K562 (cell line): ENCODE data around the gene GRIA4. TPM values are rescaled to one million over a fixed set of nuclear protein-coding genes. Genes with fewer than 3 reads are reported as not detected.

Experiments used
- ATAC-seq: fragments of 200-7000 bp; cut with Tn5 transposase; 3 replicates; pipeline ENCODE4 v1.9.1; 2020; ENCODE audit warnings: moderate library complexity
- BruUV-seq: library from RNA; stranded (reverse); fragments of 400-500 nt; replicated peaks from 2 replicates; lab custom pipeline; 2021; lab: Mats Ljungman, UMichigan
- CTCF ChIA-PET: fragments of 300-600 bp; formaldehyde crosslinking; extraction: SDS; loops from one replicate; lab custom pipeline; 2021; ENCODE audit warnings: low intra/inter-chr PET ratio; lab: Yijun Ruan, JAX
- POLR2A ChIA-PET: fragments of 300-600, 350-650 bp; sonication (Branson Sonifier 250); formaldehyde crosslinking; extraction: SDS; loops from one replicate; lab custom pipeline; 2021; ENCODE audit warnings: antibody characterized with exemption, inconsistent platforms; lab: Yijun Ruan, JAX
- DNase-seq, 4 experiments: peaks; one replicate each; pipeline versions ENCODE4 v3.0.0 to v3.0.0-alpha.2; 2011 to 2018; ENCODE audit warnings: low spot score in 3 of 4, mixed read lengths in 3 of 4; ENCODE audit errors: extremely low read depth in 1 of 4
- FAIRE-seq: peaks from 2 replicates; lab custom pipeline; 2011; peaks lifted over from hg19 to GRCh38; lab: Jason Lieb, UNC
- H2AFZ ChIP-seq: 2 replicates; pipeline ENCODE4 v1.6.0; 2011; ENCODE audit warnings: low read depth, low read length, control low read depth, inconsistent platforms
- H3K27ac ChIP-seq: fragments of 200-600 bp; 3 replicates; pipeline ENCODE4 v1.8.0; 2011; ENCODE audit warnings: low read depth, mild to moderate bottlenecking, control low read depth, inconsistent platforms, low read length, moderate library complexity, mixed read lengths; ENCODE audit errors: extremely low read depth
- H3K27me3 ChIP-seq, 2 experiments: fragments of 300-600 bp in 1 of 2; 2 replicates in 1 of 2; 3 replicates in 1 of 2; pipeline versions ENCODE4 v1.6.0 to v1.8.0; 2011; ENCODE audit warnings: inconsistent platforms in 2 of 2, low read length in 2 of 2, mild to moderate bottlenecking in 1 of 2, mixed read lengths in 1 of 2, moderate library complexity in 1 of 2; ENCODE audit not compliant: control insufficient read depth in 2 of 2, insufficient read depth in 2 of 2
- H3K36me3 ChIP-seq: fragments of 300-600 bp; 3 replicates; pipeline ENCODE4 v1.8.0; 2011; ENCODE audit warnings: mild to moderate bottlenecking, low read length, inconsistent platforms; ENCODE audit not compliant: control insufficient read depth, insufficient read depth
- H3K4me1 ChIP-seq, 2 experiments: fragments of 200-600 bp in 1 of 2; replicated peaks in 1 of 2; 2 replicates in 1 of 2; 3 replicates in 1 of 2; pipeline versions ENCODE4 v1.5.1 to v1.8.0; 2011; ENCODE audit warnings: inconsistent platforms in 2 of 2, low read length in 2 of 2, mild to moderate bottlenecking in 1 of 2, mixed read lengths in 1 of 2, moderate library complexity in 1 of 2; ENCODE audit not compliant: control insufficient read depth in 2 of 2, insufficient read depth in 2 of 2
- H3K4me2 ChIP-seq: 2 replicates; pipeline ENCODE4 v1.6.1; 2011; ENCODE audit warnings: low read length, control low read depth, inconsistent platforms, mixed read lengths; ENCODE audit not compliant: insufficient read depth
- H3K4me3 ChIP-seq: fragments of 200-600 bp; sonication (generic), shearing (Covaris generic); 2 replicates; pipeline ENCODE4 v1.5.1; 2016; ENCODE audit warnings: control low read depth, inconsistent platforms
- H3K79me2 ChIP-seq: fragments of 200-600 bp; 3 replicates; pipeline ENCODE4 v1.8.0; 2011; ENCODE audit warnings: low read length, inconsistent platforms; ENCODE audit not compliant: control insufficient read depth, insufficient read depth
- H3K9ac ChIP-seq, 2 experiments: 2 replicates each; pipeline versions ENCODE4 v1.6.0 to v1.6.1; 2011; ENCODE audit warnings: low read depth in 2 of 2, low read length in 2 of 2, control low read depth in 1 of 2, inconsistent platforms in 1 of 2, mild to moderate bottlenecking in 1 of 2, mixed read lengths in 1 of 2; ENCODE audit not compliant: insufficient read depth in 1 of 2
- H3K9me1 ChIP-seq: one replicate; pipeline ENCODE4 v1.6.0; 2011; ENCODE audit warnings: inconsistent platforms, mild to moderate bottlenecking, low read length, moderate library complexity; ENCODE audit not compliant: control insufficient read depth, insufficient read depth
- H3K9me3 ChIP-seq: replicated peaks from 2 replicates; pipeline ENCODE4 v1.5.1; 2011; ENCODE audit warnings: low read depth, low read length, inconsistent platforms; ENCODE audit not compliant: control insufficient read depth, insufficient read depth
- H4K20me1 ChIP-seq: replicated peaks from 2 replicates; pipeline ENCODE4 v1.6.1; 2011; ENCODE audit warnings: low read length, inconsistent platforms, mixed read lengths; ENCODE audit not compliant: control insufficient read depth, insufficient read depth
- BDP1 ChIP-seq: IDR thresholded peaks from 3 replicates; pipeline ENCODE4 v1.6.1; 2011; ENCODE audit not compliant: insufficient read length, insufficient read depth
- ESRRA ChIP-seq: fragments of 450-650 bp; IDR thresholded peaks from 2 replicates; pipeline ENCODE4 v1.6.1; 2014; ENCODE audit warnings: low read depth, mild to moderate bottlenecking, moderate library complexity, borderline replicate concordance
- GABPB2 ChIP-seq: fragments of 250-450 bp; sonication (Bioruptor Pico); conservative IDR thresholded peaks from 2 replicates; pipeline ENCODE4 v1.5.1; 2021; ENCODE audit warnings: mild to moderate bottlenecking
- PHF21A ChIP-seq: fragments of 450-650 bp; IDR thresholded peaks from 2 replicates; pipeline ENCODE4 v1.6.1; 2017; ENCODE audit warnings: low read depth, borderline replicate concordance
- SETDB1 ChIP-seq: IDR thresholded peaks from one replicate; pipeline ENCODE4 v1.6.1; 2012; ENCODE audit warnings: low read length, control low read depth, inconsistent platforms
- WGBS: fragments of 100-300 bp; shearing (Covaris generic); methylation state at CpG from one replicate; pipeline ENCODE4 v1.1.6; 2016; ENCODE audit warnings: low coverage, mixed read lengths; ENCODE audit not compliant: insufficient coverage; ENCODE audit errors: missing lambda C conversion rate; 5-methylcytosine and 5-hydroxymethylcytosine counted together
- in situ Hi-C: fragments of 300-500 bp; cut with MboI; formaldehyde crosslinking; loops from 4 replicates; pipeline ENCODE4 v1.15.0; 2018; ENCODE audit warnings: inconsistent platforms, mixed read lengths
- intact Hi-C: fragments of 100-400 bp; cut with micrococcal nuclease; formaldehyde crosslinking; loops from 2 replicates; pipeline ENCODE4 v1.14.2; 2022
- polyA plus RNA-seq, 8 experiments: library from polyadenylated mRNA; depleted of rRNA in 4 of 8; stranded (reverse) in 5 of 8; unstranded in 3 of 8; fragments of >200 nt; fragmentation: Nextera tagmentation in 2 of 8; fragmentation: Illumina TruSeq in 1 of 8; extraction: Ambion mirVana in 2 of 8; extraction: Trizol in 1 of 8; gene quantifications; 2 replicates each; pipeline versions ENCODE4 v1.2.1 to v1.2.3, GENCODE V29; 2011 to 2014; ENCODE audit warnings: inconsistent platforms in 1 of 8, missing spikeins in 1 of 8
- total RNA-seq, 7 experiments: library from RNA; depleted of rRNA in 6 of 7; stranded (reverse); fragments of >200 nt in 6 of 7; fragmentation: Illumina TruSeq in 2 of 7; extraction: Trizol in 2 of 7; gene quantifications; 2 replicates each; pipeline versions ENCODE4 v1.2.1 to v1.2.3, GENCODE V29; 2011 to 2021; ENCODE audit warnings: low replicate concordance in 1 of 7
- TF ChIP-seq, protein P1 (sequence below): fragments of 250-450 bp; sonication (Bioruptor Pico); IDR thresholded peaks from 2 replicates; pipeline ENCODE4 v1.5.1; 2021; ENCODE audit warnings: mild to moderate bottlenecking
- TF ChIP-seq, protein P2 (sequence below): fragments of 200-800 bp; sonication (Bioruptor generic); IDR thresholded peaks from 2 replicates; pipeline ENCODE4 v1.6.1; 2017; ENCODE audit warnings: missing genetic modification characterization, missing compliant biosample characterization

Gene GRIA4
- total and polyA plus RNA-seq, 9 of the 15 experiments (the other 6 are each of a cell fraction or from before 2014, with no cell fraction given) = not detected

DNA sequence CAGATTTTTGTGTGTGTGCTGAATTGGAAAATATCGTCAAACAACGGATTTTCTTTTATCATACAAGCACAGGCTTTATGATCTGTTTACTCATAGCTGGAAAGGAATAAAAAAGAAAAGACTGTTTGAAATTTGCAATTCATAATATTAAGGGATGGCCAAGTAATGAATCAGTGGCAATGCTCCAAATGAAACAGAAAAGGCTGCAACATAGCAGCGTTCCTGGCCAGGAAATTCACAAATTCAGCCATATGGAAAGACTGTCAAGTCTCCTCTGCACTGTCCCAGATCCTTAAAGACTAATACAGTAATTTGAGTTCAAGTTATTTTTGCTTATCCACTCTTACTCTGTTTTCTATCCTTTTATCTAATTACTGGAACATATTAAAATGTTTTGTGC is 313.9 kb downstream of the GRIA4 start:
- in situ Hi-C loops (no loop called here), intact Hi-C loops (no loop called here)
- no peaks in the 10 kb centered on the region for H4K20me1 ChIP-seq
- no peak overlapping the region for H2AFZ ChIP-seq
- DNase-seq (no peak), FAIRE-seq (no peak), ATAC-seq (no peak)
- no peaks in the 10 kb centered on the region for H3K36me3 ChIP-seq
- no peaks in the 10 kb centered on the region for H3K4me1 ChIP-seq
- no peaks in the 10 kb centered on the region for H3K79me2 ChIP-seq
- ChIA-PET POLR2A (no interaction called here), CTCF (no interaction called here)
- BruUV-seq = no TSS peak
- H3K4me3 ChIP-seq = no peak overlapping the region
- H3K27ac ChIP-seq = no peak overlapping the region
- TF ChIP-seq, protein P1, sequence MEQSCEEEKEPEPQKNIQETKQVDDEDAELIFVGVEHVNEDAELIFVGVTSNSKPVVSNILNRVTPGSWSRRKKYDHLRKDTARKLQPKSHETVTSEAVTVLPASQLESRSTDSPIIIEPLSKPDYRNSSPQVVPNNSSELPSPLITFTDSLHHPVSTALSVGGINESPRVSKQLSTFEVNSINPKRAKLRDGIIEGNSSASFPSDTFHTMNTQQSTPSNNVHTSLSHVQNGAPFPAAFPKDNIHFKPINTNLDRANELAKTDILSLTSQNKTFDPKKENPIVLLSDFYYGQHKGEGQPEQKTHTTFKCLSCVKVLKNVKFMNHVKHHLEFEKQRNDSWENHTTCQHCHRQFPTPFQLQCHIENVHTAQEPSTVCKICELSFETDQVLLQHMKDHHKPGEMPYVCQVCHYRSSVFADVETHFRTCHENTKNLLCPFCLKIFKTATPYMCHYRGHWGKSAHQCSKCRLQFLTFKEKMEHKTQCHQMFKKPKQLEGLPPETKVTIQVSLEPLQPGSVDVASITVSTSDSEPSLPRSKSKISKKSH (CRISPR knock-in tag) = no peak
- no peak for TF ChIP-seq ESRRA
- TF ChIP-seq SETDB1 = no peak
- TF ChIP-seq PHF21A = no peak
- TF ChIP-seq BDP1 = no peak
- TF ChIP-seq, protein P2, sequence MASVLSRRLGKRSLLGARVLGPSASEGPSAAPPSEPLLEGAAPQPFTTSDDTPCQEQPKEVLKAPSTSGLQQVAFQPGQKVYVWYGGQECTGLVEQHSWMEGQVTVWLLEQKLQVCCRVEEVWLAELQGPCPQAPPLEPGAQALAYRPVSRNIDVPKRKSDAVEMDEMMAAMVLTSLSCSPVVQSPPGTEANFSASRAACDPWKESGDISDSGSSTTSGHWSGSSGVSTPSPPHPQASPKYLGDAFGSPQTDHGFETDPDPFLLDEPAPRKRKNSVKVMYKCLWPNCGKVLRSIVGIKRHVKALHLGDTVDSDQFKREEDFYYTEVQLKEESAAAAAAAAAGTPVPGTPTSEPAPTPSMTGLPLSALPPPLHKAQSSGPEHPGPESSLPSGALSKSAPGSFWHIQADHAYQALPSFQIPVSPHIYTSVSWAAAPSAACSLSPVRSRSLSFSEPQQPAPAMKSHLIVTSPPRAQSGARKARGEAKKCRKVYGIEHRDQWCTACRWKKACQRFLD = no peak
- no peak for TF ChIP-seq GABPB2 (CRISPR knock-in tag)
- no peaks in the 10 kb centered on the region for H3K9me1 ChIP-seq
- H3K27me3 ChIP-seq = no peaks in the 10 kb centered on the region
- H3K9me3 ChIP-seq = no peaks in the 10 kb centered on the region
- WGBS = 0% methylated on average over 3 of the region's 3 CpGs
- no peak overlapping the region for H3K9ac ChIP-seq
- no peak overlapping the region for H3K4me2 ChIP-seq
